Nephron progenitor cell (in vitro differentiated cells): ENCODE measurements around the gene CSDE1.

ENCODE experiments used
- DNase-seq: peaks from one replicate; pipeline ENCODE4 v3.0.0; 2021
- H3K27ac Mint-ChIP-seq: 2 replicates; pipeline ENCODE4 v1.8.0; 2021; ENCODE audit warnings: mild to moderate bottlenecking, moderate library complexity, mixed read lengths
- H3K27me3 Mint-ChIP-seq: 2 replicates; pipeline ENCODE4 v1.8.0; 2021; ENCODE audit warnings: mild to moderate bottlenecking, low read depth, mixed read lengths; ENCODE audit not compliant: poor library complexity
- H3K36me3 Mint-ChIP-seq: 2 replicates; pipeline ENCODE4 v1.8.0; 2021; ENCODE audit warnings: low read depth, mixed read lengths
- H3K4me1 Mint-ChIP-seq: 2 replicates; pipeline ENCODE4 v1.8.0; 2021; ENCODE audit warnings: mixed read lengths
- H3K4me3 Mint-ChIP-seq: 2 replicates; pipeline ENCODE4 v1.8.0; 2021; ENCODE audit warnings: mild to moderate bottlenecking, moderate library complexity, mixed read lengths
- H3K9me3 Mint-ChIP-seq: 2 replicates; pipeline ENCODE4 v1.8.0; 2021; ENCODE audit warnings: mild to moderate bottlenecking, moderate library complexity, mixed read lengths
- CTCF ChIP-seq: fragments of 200-600 bp; sonication (generic); IDR thresholded peaks from 2 replicates; pipeline ENCODE4 v1.5.0; 2021; ENCODE audit warnings: antibody characterized with exemption

CSDE1 gene

GRCh38 chr1:114685851-114686250 lies 71.9 kb downstream of the CSDE1 start:
- Mint-ChIP-seq H3K36me3 (no peaks in the 10 kb centered on the region), H3K9me3 (no peaks in the 10 kb centered on the region), H3K27me3 (peaks cover 52% of the 10 kb centered on the region), H3K4me3 (no peak overlapping the region), H3K27ac (no peak overlapping the region), H3K4me1 (no peaks in the 10 kb centered on the region)
- DNase-seq: no peak
- TF ChIP-seq CTCF: no peak

GRCh38 chr1:114677691-114678090 lies 80.1 kb downstream of the CSDE1 start:
- H3K27me3 Mint-ChIP-seq: peaks cover 54% of the 10 kb centered on the region

GRCh38 chr1:114676115-114676514 lies 81.7 kb downstream of the CSDE1 start:
- no peaks in the 10 kb centered on the region for H3K4me1 Mint-ChIP-seq
- H3K36me3 Mint-ChIP-seq: no peaks in the 10 kb centered on the region
- H3K27me3 Mint-ChIP-seq: peaks cover 60% of the 10 kb centered on the region
- no peaks in the 10 kb centered on the region for H3K9me3 Mint-ChIP-seq
- no peak for DNase-seq
- TF ChIP-seq CTCF: no peak
- H3K4me3 Mint-ChIP-seq: no peak overlapping the region
- no peak overlapping the region for H3K27ac Mint-ChIP-seq

More at GRCh38 chr1:114677691-114678090, 80.1 kb downstream of the CSDE1 start:
- TF ChIP-seq CTCF: no peak
- no peak overlapping the region for H3K4me3 Mint-ChIP-seq
- H3K36me3 Mint-ChIP-seq: no peaks in the 10 kb centered on the region
- no peaks in the 10 kb centered on the region for H3K9me3 Mint-ChIP-seq
- DNase-seq: no peak
- no peak overlapping the region for H3K27ac Mint-ChIP-seq
- no peaks in the 10 kb centered on the region for H3K4me1 Mint-ChIP-seq

- H3K27ac Mint-ChIP-seq: no peak overlapping the region
- H3K4me1 Mint-ChIP-seq: no peaks in the 10 kb centered on the region
- H3K27me3 Mint-ChIP-seq: peaks cover 49% of the 10 kb centered on the region
- no peak for TF ChIP-seq CTCF
- no peaks in the 10 kb centered on the region for H3K9me3 Mint-ChIP-seq
- H3K4me3 Mint-ChIP-seq: no peak overlapping the region
- DNase-seq: no peak
- no peaks in the 10 kb centered on the region for H3K36me3 Mint-ChIP-seq
These were observed 85.9 kb downstream of the CSDE1 start for GRCh38 chr1:114671939-114672275.

GRCh38 chr1:114671011-114671938 lies 86.5 kb downstream of the CSDE1 start:
- H3K9me3 Mint-ChIP-seq: no peaks in the 10 kb centered on the region
- no peak overlapping the region for H3K27ac Mint-ChIP-seq
- H3K36me3 Mint-ChIP-seq: no peaks in the 10 kb centered on the region
- H3K4me1 Mint-ChIP-seq: no peaks in the 10 kb centered on the region
- no peak for DNase-seq
- no peak for TF ChIP-seq CTCF
- H3K4me3 Mint-ChIP-seq: no peak overlapping the region
- peaks cover 42% of the 10 kb centered on the region for H3K27me3 Mint-ChIP-seq
